GM23338 (cell line): ENCODE measurements around the gene ANO7. TPM values are rescaled to one million over a fixed set of nuclear protein-coding genes. Genes with fewer than 3 reads are reported as not detected.

Experiments
- ATAC-seq: fragments of 200-7000 bp; cut with Tn5 transposase; 3 replicates; pipeline ENCODE4 v1.9.1; 2020
- DNase-seq: peaks from one replicate; pipeline ENCODE4 v3.0.0-alpha.2; 2015; ENCODE audit warnings: low spot score
- H2AFZ ChIP-seq: fragments of 200-600 bp; sonication (generic); 2 replicates; pipeline ENCODE4 v1.8.0; 2016; ENCODE audit warnings: antibody characterized with exemption, mild to moderate bottlenecking, moderate library complexity
- H3F3A ChIP-seq: fragments of 200-600 bp; sonication (generic); replicated peaks from 2 replicates; pipeline ENCODE4 v1.8.0; 2017; ENCODE audit warnings: antibody characterized with exemption, mixed run types, low read depth
- H3K27ac ChIP-seq: fragments of 200-600 bp; sonication (generic); 2 replicates; pipeline ENCODE4 v1.6.1; 2016; ENCODE audit warnings: low read depth
- H3K27me3 ChIP-seq: fragments of 200-600 bp; sonication (generic); 2 replicates; pipeline ENCODE4 v1.8.0; 2016; ENCODE audit warnings: mild to moderate bottlenecking, mixed run types, moderate library complexity; ENCODE audit not compliant: insufficient read depth
- H3K36me3 ChIP-seq: fragments of 200-600 bp; sonication (generic); 2 replicates; pipeline ENCODE4 v1.8.0; 2016; ENCODE audit warnings: mild to moderate bottlenecking; ENCODE audit not compliant: insufficient read depth
- H3K4me1 ChIP-seq: fragments of 200-600 bp; sonication (generic); 2 replicates; pipeline ENCODE4 v1.8.0; 2016; ENCODE audit warnings: mild to moderate bottlenecking, moderate library complexity; ENCODE audit not compliant: insufficient read depth
- H3K4me2 ChIP-seq: fragments of 200-600 bp; sonication (generic); 2 replicates; pipeline ENCODE4 v1.7.1; 2017; ENCODE audit warnings: mixed run types
- H3K4me3 ChIP-seq: fragments of 200-600 bp; sonication (generic); 2 replicates; pipeline ENCODE4 v1.6.1; 2016; ENCODE audit warnings: mixed run types
- H3K79me2 ChIP-seq: fragments of 200-600 bp; sonication (generic); replicated peaks from 2 replicates; pipeline ENCODE4 v1.8.0; 2017; ENCODE audit warnings: mild to moderate bottlenecking; ENCODE audit not compliant: insufficient read depth
- H3K9me2 ChIP-seq: fragments of 200-600 bp; sonication (generic); 2 replicates; pipeline ENCODE4 v1.8.0; 2017; ENCODE audit not compliant: insufficient read depth
- H4K20me1 ChIP-seq: fragments of 200-600 bp; sonication (generic); replicated peaks from 2 replicates; pipeline ENCODE4 v1.8.0; 2017; ENCODE audit warnings: mild to moderate bottlenecking; ENCODE audit not compliant: insufficient read depth
- H3K27ac Mint-ChIP-seq: 2 replicates; pipeline ENCODE4 v1.8.0; 2020; ENCODE audit warnings: inconsistent platforms, mild to moderate bottlenecking, moderate library complexity, mixed read lengths
- H3K27me3 Mint-ChIP-seq: 3 replicates; pipeline ENCODE4 v1.8.0; 2022; ENCODE audit warnings: low read depth, mild to moderate bottlenecking, moderate library complexity, mixed read lengths, inconsistent platforms; ENCODE audit not compliant: insufficient read depth, poor library complexity
- H3K36me3 Mint-ChIP-seq: 3 replicates; pipeline ENCODE4 v1.8.0; 2021; ENCODE audit warnings: low read depth, mild to moderate bottlenecking, inconsistent platforms, moderate library complexity, mixed read lengths
- H3K4me1 Mint-ChIP-seq: 3 replicates; pipeline ENCODE4 v1.8.0; 2020; ENCODE audit warnings: mild to moderate bottlenecking, inconsistent platforms, mixed read lengths
- H3K4me3 Mint-ChIP-seq: 3 replicates; pipeline ENCODE4 v1.8.0; 2021; ENCODE audit warnings: moderate library complexity, mild to moderate bottlenecking, inconsistent platforms, mixed read lengths
- H3K9me3 Mint-ChIP-seq: 3 replicates; pipeline ENCODE4 v1.8.0; 2020; ENCODE audit warnings: moderate library complexity, mild to moderate bottlenecking, inconsistent platforms, mixed read lengths
- CREB1 ChIP-seq: fragments of 250-450 bp; sonication (Bioruptor Pico); IDR thresholded peaks from 2 replicates; pipeline ENCODE4 v1.5.0; 2020; ENCODE audit warnings: low read depth, mild to moderate bottlenecking, moderate library complexity
- ETS1 ChIP-seq: IDR thresholded peaks from 2 replicates; pipeline ENCODE4 v1.6.1; 2016; ENCODE audit warnings: antibody characterized with exemption
- EZH2 ChIP-seq: fragments of 200-600 bp; sonication (generic); IDR thresholded peaks from one replicate; pipeline ENCODE4 v1.8.0; 2017; ENCODE audit warnings: antibody characterized with exemption, mild to moderate bottlenecking, low read depth; ENCODE audit not compliant: unreplicated experiment
- EZH2phosphoT487 ChIP-seq: fragments of 200-600 bp; sonication (generic); IDR thresholded peaks from one replicate; pipeline ENCODE4 v1.8.1; 2018; ENCODE audit warnings: antibody characterized with exemption; ENCODE audit not compliant: unreplicated experiment
- JUNB ChIP-seq: IDR thresholded peaks from one replicate; pipeline ENCODE4 v1.6.1; 2016; ENCODE audit warnings: antibody characterized with exemption; ENCODE audit not compliant: unreplicated experiment
- NANOG ChIP-seq: IDR thresholded peaks from 2 replicates; pipeline ENCODE4 v1.6.1; 2016; ENCODE audit warnings: antibody characterized with exemption, borderline replicate concordance
- POLR2AphosphoS5 ChIP-seq: IDR thresholded peaks from 2 replicates; pipeline ENCODE4 v1.6.1; 2016; ENCODE audit warnings: antibody characterized with exemption, low read depth
- STAT1 ChIP-seq: IDR thresholded peaks from one replicate; pipeline ENCODE4 v1.6.1; 2016; ENCODE audit warnings: antibody characterized with exemption; ENCODE audit not compliant: unreplicated experiment
- ZNF114 ChIP-seq: fragments of 250-450 bp; sonication (Bioruptor Pico); IDR thresholded peaks from 2 replicates; pipeline ENCODE4 v1.5.0; 2020; ENCODE audit warnings: mild to moderate bottlenecking, moderate library complexity
- ZNF331 ChIP-seq: fragments of 250-450 bp; sonication (Bioruptor Pico); IDR thresholded peaks from 2 replicates; pipeline ENCODE4 v1.5.0; 2020; ENCODE audit warnings: low read depth, mild to moderate bottlenecking, moderate library complexity
- polyA plus RNA-seq: library from polyadenylated mRNA; unstranded; fragments of >200 nt; fragmentation: Nextera tagmentation; extraction: Ambion mirVana; gene quantifications from 2 replicates; pipeline ENCODE4 v1.2.1, GENCODE V29; 2016
- total RNA-seq: library from RNA; depleted of rRNA; stranded (reverse); fragments of >200 nt; shearing (Covaris generic); gene quantifications from 2 replicates; pipeline ENCODE4 v1.2.3, GENCODE V29; 2014
- TF ChIP-seq, protein P1 (sequence below): IDR thresholded peaks from one replicate; pipeline ENCODE4 v1.6.1; 2018; ENCODE audit warnings: antibody characterized with exemption; ENCODE audit not compliant: unreplicated experiment
- TF ChIP-seq, protein P2 (sequence below), 2 experiments: fragments of 200-600 bp in 1 of 2; sonication (generic) in 1 of 2; conservative IDR thresholded peaks; 2 replicates each; pipeline versions ENCODE4 v1.5.1 to v1.6.1; 2016 to 2017; ENCODE audit warnings: antibody characterized with exemption in 2 of 2, low read depth in 2 of 2, mild to moderate bottlenecking in 2 of 2, moderate library complexity in 1 of 2

The ANO7 gene
- total and polyA plus RNA-seq, 2 experiments from 2014 or later = 3.6 to 5.1 TPM

GRCh38 chr2:241187101-241187917, 1.2 kb upstream of the ANO7 start (continued):
- TF ChIP-seq, protein P1, sequence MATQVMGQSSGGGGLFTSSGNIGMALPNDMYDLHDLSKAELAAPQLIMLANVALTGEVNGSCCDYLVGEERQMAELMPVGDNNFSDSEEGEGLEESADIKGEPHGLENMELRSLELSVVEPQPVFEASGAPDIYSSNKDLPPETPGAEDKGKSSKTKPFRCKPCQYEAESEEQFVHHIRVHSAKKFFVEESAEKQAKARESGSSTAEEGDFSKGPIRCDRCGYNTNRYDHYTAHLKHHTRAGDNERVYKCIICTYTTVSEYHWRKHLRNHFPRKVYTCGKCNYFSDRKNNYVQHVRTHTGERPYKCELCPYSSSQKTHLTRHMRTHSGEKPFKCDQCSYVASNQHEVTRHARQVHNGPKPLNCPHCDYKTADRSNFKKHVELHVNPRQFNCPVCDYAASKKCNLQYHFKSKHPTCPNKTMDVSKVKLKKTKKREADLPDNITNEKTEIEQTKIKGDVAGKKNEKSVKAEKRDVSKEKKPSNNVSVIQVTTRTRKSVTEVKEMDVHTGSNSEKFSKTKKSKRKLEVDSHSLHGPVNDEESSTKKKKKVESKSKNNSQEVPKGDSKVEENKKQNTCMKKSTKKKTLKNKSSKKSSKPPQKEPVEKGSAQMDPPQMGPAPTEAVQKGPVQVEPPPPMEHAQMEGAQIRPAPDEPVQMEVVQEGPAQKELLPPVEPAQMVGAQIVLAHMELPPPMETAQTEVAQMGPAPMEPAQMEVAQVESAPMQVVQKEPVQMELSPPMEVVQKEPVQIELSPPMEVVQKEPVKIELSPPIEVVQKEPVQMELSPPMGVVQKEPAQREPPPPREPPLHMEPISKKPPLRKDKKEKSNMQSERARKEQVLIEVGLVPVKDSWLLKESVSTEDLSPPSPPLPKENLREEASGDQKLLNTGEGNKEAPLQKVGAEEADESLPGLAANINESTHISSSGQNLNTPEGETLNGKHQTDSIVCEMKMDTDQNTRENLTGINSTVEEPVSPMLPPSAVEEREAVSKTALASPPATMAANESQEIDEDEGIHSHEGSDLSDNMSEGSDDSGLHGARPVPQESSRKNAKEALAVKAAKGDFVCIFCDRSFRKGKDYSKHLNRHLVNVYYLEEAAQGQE = no peak
- no peak for TF ChIP-seq JUNB

- Mint-ChIP-seq H3K27ac (no peak overlapping the region), H3K4me3 (no peak overlapping the region), H3K36me3 (no peaks in the 10 kb centered on the region), H3K9me3 (no peaks in the 10 kb centered on the region), H3K4me1 (peaks cover 3% of the 10 kb centered on the region), H3K27me3 (peaks cover 5% of the 10 kb centered on the region)
- DNase-seq (no peak), ATAC-seq (no peak; the same call in 2 of the 3 replicates)
- no peaks in the 10 kb centered on the region for H3F3A ChIP-seq
- H3K27ac ChIP-seq = no peak overlapping the region
- no peak overlapping the region for H2AFZ ChIP-seq
- no peaks in the 10 kb centered on the region for H3K9me2 ChIP-seq
- H4K20me1 ChIP-seq = no peaks in the 10 kb centered on the region
- no peaks in the 10 kb centered on the region for H3K36me3 ChIP-seq
- TF ChIP-seq EZH2phosphoT487 (no peak), JUNB (no peak), POLR2AphosphoS5 (no peak), ETS1 (no peak)
- H3K79me2 ChIP-seq = no peaks in the 10 kb centered on the region
- no peak overlapping the region for H3K4me3 ChIP-seq
- no peak overlapping the region for H3K4me2 ChIP-seq
- no peaks in the 10 kb centered on the region for H3K4me1 ChIP-seq
- H3K27me3 ChIP-seq = no peaks in the 10 kb centered on the region
Measured at GRCh38 chr2:241187918-241188234, 601 bp upstream of the ANO7 start.

GRCh38 chr2:241189093-241189855, 797 bp downstream of the ANO7 start:
- Mint-ChIP-seq H3K9me3 (no peaks in the 10 kb centered on the region), H3K4me3 (no peak overlapping the region), H3K36me3 (no peaks in the 10 kb centered on the region), H3K4me1 (peaks cover 3% of the 10 kb centered on the region), H3K27me3 (peaks cover 7% of the 10 kb centered on the region), H3K27ac (no peak overlapping the region)
- TF ChIP-seq JUNB (no peak), CREB1 (no peak), EZH2 (no peak), NANOG (no peak), STAT1 (no peak), ZNF114 (CRISPR knock-in tag) (no peak), ZNF331 (CRISPR knock-in tag) (no peak), EZH2phosphoT487 (no peak), ETS1 (no peak)
- TF ChIP-seq, protein P2, sequence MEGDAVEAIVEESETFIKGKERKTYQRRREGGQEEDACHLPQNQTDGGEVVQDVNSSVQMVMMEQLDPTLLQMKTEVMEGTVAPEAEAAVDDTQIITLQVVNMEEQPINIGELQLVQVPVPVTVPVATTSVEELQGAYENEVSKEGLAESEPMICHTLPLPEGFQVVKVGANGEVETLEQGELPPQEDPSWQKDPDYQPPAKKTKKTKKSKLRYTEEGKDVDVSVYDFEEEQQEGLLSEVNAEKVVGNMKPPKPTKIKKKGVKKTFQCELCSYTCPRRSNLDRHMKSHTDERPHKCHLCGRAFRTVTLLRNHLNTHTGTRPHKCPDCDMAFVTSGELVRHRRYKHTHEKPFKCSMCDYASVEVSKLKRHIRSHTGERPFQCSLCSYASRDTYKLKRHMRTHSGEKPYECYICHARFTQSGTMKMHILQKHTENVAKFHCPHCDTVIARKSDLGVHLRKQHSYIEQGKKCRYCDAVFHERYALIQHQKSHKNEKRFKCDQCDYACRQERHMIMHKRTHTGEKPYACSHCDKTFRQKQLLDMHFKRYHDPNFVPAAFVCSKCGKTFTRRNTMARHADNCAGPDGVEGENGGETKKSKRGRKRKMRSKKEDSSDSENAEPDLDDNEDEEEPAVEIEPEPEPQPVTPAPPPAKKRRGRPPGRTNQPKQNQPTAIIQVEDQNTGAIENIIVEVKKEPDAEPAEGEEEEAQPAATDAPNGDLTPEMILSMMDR (conservative IDR thresholded peaks at IDR 0.05; ENCODE audit: low read depth in 2 of 2) = no peak
- H3K36me3 ChIP-seq = no peaks in the 10 kb centered on the region
- no peaks in the 10 kb centered on the region for H3K4me1 ChIP-seq
- ATAC-seq = peak; percentile 21
- H2AFZ ChIP-seq = no peak overlapping the region
- H3K27ac ChIP-seq = no peak overlapping the region
- no peaks in the 10 kb centered on the region for H3K9me2 ChIP-seq
- no peak overlapping the region for H3K4me3 ChIP-seq
- H3K79me2 ChIP-seq = no peaks in the 10 kb centered on the region
- no peaks in the 10 kb centered on the region for H4K20me1 ChIP-seq
- no peaks in the 10 kb centered on the region for H3K27me3 ChIP-seq
- no peak overlapping the region for H3K4me2 ChIP-seq
- no peaks in the 10 kb centered on the region for H3F3A ChIP-seq
- DNase-seq = no peak
